Osteoblast (primary cell): ENCODE measurements around the gene ENAH. TPM values are rescaled to one million over a fixed set of nuclear protein-coding genes. Genes with fewer than 3 reads are reported as not detected.
A peak's percentile ranks its signal among the peaks of the same experiment; 100 is the strongest.
"Not testable (repeated sequence)": the region's sequence is repeated elsewhere in the genome, so short reads cannot be mapped to it uniquely, and the experiment has no call there.

Experiments
- DNase-seq: peaks from one replicate; pipeline ENCODE4 v3.0.0; 2011; ENCODE audit warnings: low spot score, mixed read lengths; ENCODE audit not compliant: insufficient read length; ENCODE audit errors: missing footprints
- H2AFZ ChIP-seq: 2 replicates; pipeline ENCODE4 v1.6.0; 2011; ENCODE audit warnings: mild to moderate bottlenecking, low read length
- H3K27ac ChIP-seq: 2 replicates; pipeline ENCODE4 v1.5.1; 2011; ENCODE audit warnings: mild to moderate bottlenecking, low read depth, low read length, moderate library complexity
- H3K27me3 ChIP-seq: 2 replicates; pipeline ENCODE4 v1.6.0; 2012; ENCODE audit warnings: mild to moderate bottlenecking, control low read depth, inconsistent platforms, low read length, moderate library complexity; ENCODE audit not compliant: insufficient read depth
- H3K36me3 ChIP-seq: 2 replicates; pipeline ENCODE4 v1.5.1; 2011; ENCODE audit warnings: mild to moderate bottlenecking, low read length, control low read depth, moderate library complexity; ENCODE audit not compliant: insufficient read depth
- H3K4me1 ChIP-seq: 2 replicates; pipeline ENCODE4 v1.5.1; 2011; ENCODE audit warnings: mild to moderate bottlenecking, low read length, control low read depth, moderate library complexity; ENCODE audit not compliant: insufficient read depth
- H3K4me2 ChIP-seq: 2 replicates; pipeline ENCODE4 v1.6.0; 2011; ENCODE audit warnings: mild to moderate bottlenecking, low read length; ENCODE audit not compliant: insufficient read depth
- H3K4me3 ChIP-seq: fragments of 200-600 bp; sonication (generic); 3 replicates; pipeline ENCODE4 v1.5.1; 2012; ENCODE audit warnings: mild to moderate bottlenecking, low read length, inconsistent platforms; ENCODE audit not compliant: insufficient read depth
- H3K79me2 ChIP-seq: 2 replicates; pipeline ENCODE4 v1.6.0; 2012; ENCODE audit warnings: mild to moderate bottlenecking, low read length, control low read depth, inconsistent platforms; ENCODE audit not compliant: insufficient read depth
- H3K9me3 ChIP-seq: 2 replicates; pipeline ENCODE4 v1.5.1; 2011; ENCODE audit warnings: low read depth, low read length, control low read depth
- H4K20me1 ChIP-seq: 2 replicates; pipeline ENCODE4 v1.6.0; 2012; ENCODE audit warnings: mild to moderate bottlenecking, low read length, control low read depth; ENCODE audit not compliant: insufficient read depth
- total RNA-seq: library from RNA; depleted of rRNA; stranded (reverse); fragments of >200 nt; gene quantifications from 2 replicates; pipeline ENCODE4 v1.2.3, GENCODE V29; 2012
- TF ChIP-seq, protein P1 (sequence below): IDR thresholded peaks from 2 replicates; pipeline ENCODE4 v1.5.1; 2011; ENCODE audit warnings: mild to moderate bottlenecking, low read depth, low read length, moderate library complexity; ENCODE audit errors: extremely low read depth

Gene ENAH
- total RNA-seq, 1 donor: 453 TPM

GRCh38 chr1:225644666-225645065, 8.3 kb downstream of the ENAH start:
- Histone ChIP-seq H2AFZ (no peak overlapping the region), H3K36me3 (peaks cover 30% of the 10 kb centered on the region), H3K9me3 (no peaks in the 10 kb centered on the region), H3K27ac (no peak overlapping the region), H3K27me3 (no peaks in the 10 kb centered on the region), H3K4me1 (peaks cover 10% of the 10 kb centered on the region), H3K4me2 (no peak overlapping the region), H3K79me2 (peaks cover 97% of the 10 kb centered on the region), H4K20me1 (peaks cover 78% of the 10 kb centered on the region), H3K4me3 (no peak overlapping the region)
- TF ChIP-seq, protein P1, sequence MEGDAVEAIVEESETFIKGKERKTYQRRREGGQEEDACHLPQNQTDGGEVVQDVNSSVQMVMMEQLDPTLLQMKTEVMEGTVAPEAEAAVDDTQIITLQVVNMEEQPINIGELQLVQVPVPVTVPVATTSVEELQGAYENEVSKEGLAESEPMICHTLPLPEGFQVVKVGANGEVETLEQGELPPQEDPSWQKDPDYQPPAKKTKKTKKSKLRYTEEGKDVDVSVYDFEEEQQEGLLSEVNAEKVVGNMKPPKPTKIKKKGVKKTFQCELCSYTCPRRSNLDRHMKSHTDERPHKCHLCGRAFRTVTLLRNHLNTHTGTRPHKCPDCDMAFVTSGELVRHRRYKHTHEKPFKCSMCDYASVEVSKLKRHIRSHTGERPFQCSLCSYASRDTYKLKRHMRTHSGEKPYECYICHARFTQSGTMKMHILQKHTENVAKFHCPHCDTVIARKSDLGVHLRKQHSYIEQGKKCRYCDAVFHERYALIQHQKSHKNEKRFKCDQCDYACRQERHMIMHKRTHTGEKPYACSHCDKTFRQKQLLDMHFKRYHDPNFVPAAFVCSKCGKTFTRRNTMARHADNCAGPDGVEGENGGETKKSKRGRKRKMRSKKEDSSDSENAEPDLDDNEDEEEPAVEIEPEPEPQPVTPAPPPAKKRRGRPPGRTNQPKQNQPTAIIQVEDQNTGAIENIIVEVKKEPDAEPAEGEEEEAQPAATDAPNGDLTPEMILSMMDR: no peak
- DNase-seq: peak; percentile 21

GRCh38 chr1:225642177-225642576, 10.7 kb downstream of the ENAH start:
- Histone ChIP-seq H3K27me3 (no peaks in the 10 kb centered on the region), H3K9me3 (no peaks in the 10 kb centered on the region), H4K20me1 (peaks cover 81% of the 10 kb centered on the region), H3K27ac (peak overlapping the region; percentile 26), H3K79me2 (peaks cover 97% of the 10 kb centered on the region), H3K4me3 (no peak overlapping the region), H3K4me2 (no peak overlapping the region), H3K4me1 (peaks cover 5% of the 10 kb centered on the region), H2AFZ (no peak overlapping the region), H3K36me3 (peaks cover 52% of the 10 kb centered on the region)
- TF ChIP-seq, protein P1: no peak
- no peak for DNase-seq

DNA sequence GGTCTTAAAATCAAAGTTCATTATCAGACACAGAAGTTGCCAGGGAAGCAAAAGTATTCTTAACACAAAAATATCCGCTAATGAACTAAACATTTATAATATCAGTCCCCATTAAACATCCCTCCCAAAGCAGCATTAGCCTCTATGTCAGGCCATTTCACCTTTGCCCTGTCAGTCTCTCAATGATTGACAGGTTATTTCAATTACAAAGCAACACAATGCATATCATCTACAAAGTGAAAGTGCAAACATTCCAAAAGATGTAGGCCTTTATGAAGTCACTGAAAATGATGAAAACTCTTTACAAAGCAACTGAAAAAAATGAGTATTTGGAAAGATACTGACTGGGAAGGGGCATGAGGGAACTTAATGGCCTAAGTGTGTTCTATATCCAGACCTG, 14.1 kb downstream of the ENAH start:
- TF ChIP-seq, protein P1: no peak
- Histone ChIP-seq H3K36me3 (peaks cover 49% of the 10 kb centered on the region), H3K27ac (no peak overlapping the region), H3K9me3 (no peaks in the 10 kb centered on the region), H3K27me3 (no peaks in the 10 kb centered on the region), H2AFZ (no peak overlapping the region), H3K4me1 (peaks cover 15% of the 10 kb centered on the region), H3K79me2 (peaks cover 97% of the 10 kb centered on the region), H3K4me3 (no peak overlapping the region), H4K20me1 (peaks cover 87% of the 10 kb centered on the region), H3K4me2 (peak overlapping the region; percentile 11)
- DNase-seq: no peak

GRCh38 chr1:225637651-225638199, 15.2 kb downstream of the ENAH start:
- H3K9me3 ChIP-seq: no peaks in the 10 kb centered on the region
- TF ChIP-seq, protein P1: no peak
- peaks cover 15% of the 10 kb centered on the region for H3K4me1 ChIP-seq
- H3K27ac ChIP-seq: no peak overlapping the region
- H2AFZ ChIP-seq: no peak overlapping the region
- no peak overlapping the region for H3K4me3 ChIP-seq
- peaks cover 98% of the 10 kb centered on the region for H3K79me2 ChIP-seq
- DNase-seq: no peak
- no peaks in the 10 kb centered on the region for H3K27me3 ChIP-seq
- peaks cover 85% of the 10 kb centered on the region for H4K20me1 ChIP-seq
- H3K4me2 ChIP-seq: no peak overlapping the region
- peaks cover 47% of the 10 kb centered on the region for H3K36me3 ChIP-seq

GRCh38 chr1:225636992-225637391, 15.9 kb downstream of the ENAH start:
- H3K4me2 ChIP-seq, H3K9me3 ChIP-seq, H2AFZ ChIP-seq, H3K4me3 ChIP-seq, H3K27me3 ChIP-seq, DNase-seq: not testable (repeated sequence)
- peak overlapping the region; percentile 44 for H3K27ac ChIP-seq
- peaks cover 86% of the 10 kb centered on the region for H4K20me1 ChIP-seq
- peaks cover 15% of the 10 kb centered on the region for H3K4me1 ChIP-seq
- peaks cover 41% of the 10 kb centered on the region for H3K36me3 ChIP-seq
- peaks cover 98% of the 10 kb centered on the region for H3K79me2 ChIP-seq
